OCI-LY7 (cell line): ENCODE measurements around the gene TRAF3. TPM values are rescaled to one million over a fixed set of nuclear protein-coding genes. Genes with fewer than 3 reads are reported as not detected.

ENCODE experiments used
- BruUV-seq: library from RNA; stranded (reverse); fragments of 400-500 nt; replicated peaks from 2 replicates; lab custom pipeline; 2021; lab: Mats Ljungman, UMichigan
- CTCF ChIA-PET: fragments of 300-600 bp; sonication (Branson Sonifier 250); formaldehyde crosslinking; loops from one replicate; lab custom pipeline; 2022; ENCODE audit warnings: antibody characterized with exemption; ENCODE audit not compliant: unreplicated experiment; lab: Charles Lee
- POLR2A ChIA-PET: fragments of 300-600 bp; sonication (Branson Sonifier 250); formaldehyde crosslinking; loops from one replicate; lab custom pipeline; 2022; ENCODE audit warnings: antibody characterized with exemption; lab: Charles Lee
- DNase-seq: peaks from one replicate; pipeline ENCODE4 v3.0.0-alpha.2; 2015; ENCODE audit warnings: low spot score
- H2AFZ ChIP-seq: fragments of 200-600 bp; sonication (generic), shearing (Covaris generic); 2 replicates; pipeline ENCODE4 v1.6.1; 2014; ENCODE audit warnings: mild to moderate bottlenecking, antibody characterized with exemption, low read length, moderate library complexity
- H3K27ac ChIP-seq: fragments of 200-600 bp; sonication (generic); 2 replicates; pipeline ENCODE4 v1.5.1; 2014; ENCODE audit warnings: mixed run types, low read depth, mild to moderate bottlenecking, moderate library complexity, low read length, inconsistent platforms; ENCODE audit not compliant: poor library complexity, severe bottlenecking
- H3K36me3 ChIP-seq: fragments of 200-600 bp; sonication (generic); 2 replicates; pipeline ENCODE4 v1.6.1; 2014; ENCODE audit warnings: mild to moderate bottlenecking, antibody characterized with exemption, low read length, moderate library complexity, mixed read lengths; ENCODE audit not compliant: insufficient read depth
- H3K4me1 ChIP-seq: fragments of 200-600 bp; sonication (generic); 2 replicates; pipeline ENCODE4 v1.5.1; 2014; ENCODE audit warnings: mild to moderate bottlenecking, low read length; ENCODE audit not compliant: insufficient read depth, poor library complexity, severe bottlenecking
- H3K4me2 ChIP-seq: fragments of 200-600 bp; sonication (generic); 2 replicates; pipeline ENCODE4 v1.6.1; 2014; ENCODE audit warnings: mild to moderate bottlenecking, low read length
- H3K4me3 ChIP-seq: fragments of 200-600 bp; sonication (generic); 2 replicates; pipeline ENCODE4 v1.5.1; 2014; ENCODE audit warnings: mild to moderate bottlenecking, low read depth, low read length; ENCODE audit not compliant: poor library complexity, severe bottlenecking
- H3K79me2 ChIP-seq: fragments of 200-600 bp; sonication (generic); 2 replicates; pipeline ENCODE4 v1.6.1; 2016; ENCODE audit warnings: low read depth, mild to moderate bottlenecking, low read length, moderate library complexity, mixed read lengths; ENCODE audit not compliant: insufficient read depth
- H3K9me2 ChIP-seq: fragments of 200-600 bp; sonication (generic); 2 replicates; pipeline ENCODE4 v1.6.1; 2016; ENCODE audit warnings: mild to moderate bottlenecking, low read length, mixed read lengths; ENCODE audit not compliant: insufficient read depth
- H3K9me3 ChIP-seq: fragments of 200-600 bp; sonication (generic); 2 replicates; pipeline ENCODE4 v1.6.1; 2014; ENCODE audit warnings: mild to moderate bottlenecking, mixed run types, low read length, mixed read lengths
- H4K20me1 ChIP-seq: fragments of 200-600 bp; sonication (generic); 2 replicates; pipeline ENCODE4 v1.6.1; 2014; ENCODE audit warnings: mild to moderate bottlenecking, antibody characterized with exemption, low read length, moderate library complexity, mixed read lengths; ENCODE audit not compliant: insufficient read depth
- CTCF ChIP-seq: fragments of 200-600 bp; sonication (generic); conservative IDR thresholded peaks from 2 replicates; pipeline ENCODE4 v1.5.1; 2014; ENCODE audit warnings: mild to moderate bottlenecking, antibody characterized with exemption, low read length, moderate library complexity, mixed read lengths
- EZH2phosphoT487 ChIP-seq: fragments of 200-600 bp; sonication (generic); IDR thresholded peaks from 2 replicates; pipeline ENCODE4 v1.6.1; 2018; ENCODE audit warnings: low read depth, borderline replicate concordance, mild to moderate bottlenecking, mixed run types, antibody characterized with exemption, low read length, moderate library complexity, mixed read lengths
- intact Hi-C: fragments of 100-400 bp; cut with micrococcal nuclease; formaldehyde crosslinking; loops from one replicate; pipeline ENCODE4 v1.10.0; 2022; ENCODE audit not compliant: unreplicated experiment
- total RNA-seq, 2 experiments: library from RNA; depleted of rRNA in 1 of 2; stranded (reverse); fragments of >200 nt in 1 of 2; shearing (Covaris generic) in 1 of 2; gene quantifications; 2 replicates each; pipeline ENCODE4 v1.2.3, GENCODE V29; 2014 to 2022

Gene TRAF3
- total RNA-seq, 2 experiments from 2014 or later, result 0.82 to 2.9 TPM

GRCh38 chr14:102824832-102825231 lies 47.6 kb downstream of the TRAF3 start:
- no peak overlapping the region for H3K27ac ChIP-seq
- no peak overlapping the region for H2AFZ ChIP-seq
- no peaks in the 10 kb centered on the region for H4K20me1 ChIP-seq
- H3K4me1 ChIP-seq, result no peaks in the 10 kb centered on the region
- no peak overlapping the region for H3K4me2 ChIP-seq
- H3K36me3 ChIP-seq, result no peaks in the 10 kb centered on the region
- DNase-seq, result no peak
- ChIA-PET POLR2A (interaction anchor here (0.5 kb wide), 1 partner anchor 21 kb away, joined by 6 read pairs; no protein-coding TSS in a partner anchor), CTCF (no interaction called here)
- no peaks in the 10 kb centered on the region for H3K9me3 ChIP-seq
- no peaks in the 10 kb centered on the region for H3K79me2 ChIP-seq
- H3K9me2 ChIP-seq, result no peaks in the 10 kb centered on the region
- intact Hi-C loops, result no loop called here
- no TSS peak for BruUV-seq
- TF ChIP-seq CTCF, result no peak
- no peak for TF ChIP-seq EZH2phosphoT487
- H3K4me3 ChIP-seq, result no peak overlapping the region

GRCh38 chr14:102825307-102826095 lies 48.3 kb downstream of the TRAF3 start:
- no peak overlapping the region for H3K27ac ChIP-seq
- no TSS peak for BruUV-seq
- H3K9me2 ChIP-seq, result no peaks in the 10 kb centered on the region
- TF ChIP-seq EZH2phosphoT487 (no peak), CTCF (no peak)
- no peaks in the 10 kb centered on the region for H3K79me2 ChIP-seq
- no peak overlapping the region for H2AFZ ChIP-seq
- H3K36me3 ChIP-seq, result no peaks in the 10 kb centered on the region
- H3K4me2 ChIP-seq, result no peak overlapping the region
- DNase-seq, result no peak
- no peaks in the 10 kb centered on the region for H4K20me1 ChIP-seq
- ChIA-PET POLR2A (interaction anchor here (0.5 kb wide), 1 partner anchor 21 kb away, joined by 6 read pairs; no protein-coding TSS in a partner anchor), CTCF (no interaction called here)
- H3K4me3 ChIP-seq, result no peak overlapping the region
- H3K9me3 ChIP-seq, result no peaks in the 10 kb centered on the region
- intact Hi-C loops, result no loop called here
- no peaks in the 10 kb centered on the region for H3K4me1 ChIP-seq

- CTCF ChIA-PET, result no interaction called here
- Histone ChIP-seq H3K27ac (no peak overlapping the region), H3K4me1 (no peaks in the 10 kb centered on the region), H3K79me2 (no peaks in the 10 kb centered on the region), H3K4me2 (no peak overlapping the region), H2AFZ (no peak overlapping the region), H3K9me3 (no peaks in the 10 kb centered on the region), H3K4me3 (no peak overlapping the region), H3K9me2 (no peaks in the 10 kb centered on the region), H4K20me1 (no peaks in the 10 kb centered on the region), H3K36me3 (no peaks in the 10 kb centered on the region)
- POLR2A ChIA-PET, result no interaction called here
- no peak for DNase-seq
- BruUV-seq, result no TSS peak
- TF ChIP-seq EZH2phosphoT487, result no peak
- TF ChIP-seq CTCF, result no peak
- intact Hi-C loops, result no loop called here
Measured at GRCh38 chr14:102826161-102826560, 48.9 kb downstream of the TRAF3 start.
